H1 (cell line): ENCODE measurements around the gene TMEM178B. TPM values are rescaled to one million over a fixed set of nuclear protein-coding genes. Genes with fewer than 3 reads are reported as not detected.

Experiments used
- CTCF ChIA-PET: fragments of 300-600 bp; sonication (Branson Sonifier 250); formaldehyde crosslinking; loops from one replicate; lab custom pipeline; 2021; ENCODE audit not compliant: partially characterized antibody; lab: Charles Lee
- POLR2A ChIA-PET: fragments of 300-600 bp; sonication (Branson Sonifier 250); formaldehyde crosslinking; loops from one replicate; lab custom pipeline; 2021; ENCODE audit warnings: inconsistent platforms; ENCODE audit not compliant: partially characterized antibody; lab: Charles Lee
- DNase-seq, 2 experiments: peaks; one replicate each; pipeline versions ENCODE4 v3.0.0 to v3.0.0-alpha.2; 2010 to 2022; ENCODE audit warnings: low spot score in 2 of 2, low read depth in 1 of 2, mixed read lengths in 1 of 2
- FAIRE-seq: peaks from 2 replicates; lab custom pipeline; 2011; peaks lifted over from hg19 to GRCh38; lab: Jason Lieb, UNC
- H2AFZ ChIP-seq: 2 replicates; pipeline ENCODE4 v1.8.1; 2012; ENCODE audit warnings: low read length, inconsistent platforms
- H2AK5ac ChIP-seq: 2 replicates; pipeline ENCODE4 v1.6.1; 2013; ENCODE audit warnings: low read depth, low read length
- H2BK120ac ChIP-seq: replicated peaks from 2 replicates; pipeline ENCODE3; 2013; ENCODE audit warnings: low read depth, low read length, inconsistent platforms
- H2BK12ac ChIP-seq: 2 replicates; pipeline ENCODE4 v1.6.1; 2013; ENCODE audit warnings: low read depth, low read length
- H2BK15ac ChIP-seq: 2 replicates; pipeline ENCODE4 v1.6.1; 2013; ENCODE audit warnings: low read length
- H2BK20ac ChIP-seq: 2 replicates; pipeline ENCODE4 v1.6.1; 2013; ENCODE audit warnings: low read length
- H2BK5ac ChIP-seq: 2 replicates; pipeline ENCODE4 v1.6.1; 2013; ENCODE audit warnings: low read depth, low read length
- H3K14ac ChIP-seq: 2 replicates; pipeline ENCODE4 v1.6.1; 2013; ENCODE audit warnings: inconsistent platforms; ENCODE audit not compliant: insufficient read length
- H3K18ac ChIP-seq: 2 replicates; pipeline ENCODE4 v1.6.1; 2013; ENCODE audit warnings: low read length; ENCODE audit errors: extremely low read depth
- H3K23ac ChIP-seq: 2 replicates; pipeline ENCODE4 v1.6.1; 2013; ENCODE audit warnings: inconsistent platforms; ENCODE audit not compliant: insufficient read length
- H3K23me2 ChIP-seq: 2 replicates; pipeline ENCODE4 v1.6.1; 2013; ENCODE audit warnings: low read depth, low read length
- H3K27ac ChIP-seq: 2 replicates; pipeline ENCODE4 v1.6.1; 2011; ENCODE audit warnings: low read depth, low read length, inconsistent platforms
- H3K27me3 ChIP-seq, 4 experiments: replicated peaks in 1 of 4; 1 replicate in 1 of 4; 2 replicates in 3 of 4; pipeline versions ENCODE4 v1.6.1 to v1.8.1; 2011 to 2013; ENCODE audit warnings: low read length in 3 of 4, mild to moderate bottlenecking in 3 of 4, inconsistent platforms in 2 of 4, mixed read lengths in 2 of 4, moderate library complexity in 1 of 4; ENCODE audit not compliant: control insufficient read depth in 3 of 4, insufficient read depth in 3 of 4; ENCODE audit errors: extremely low read depth in 1 of 4
- H3K36me3 ChIP-seq, 4 experiments: 2 replicates each; pipeline versions ENCODE4 v1.6.1 to v1.8.1; 2011 to 2013; ENCODE audit warnings: mild to moderate bottlenecking in 4 of 4, low read length in 3 of 4, moderate library complexity in 2 of 4, control low read depth in 1 of 4, inconsistent platforms in 1 of 4; ENCODE audit not compliant: insufficient read depth in 4 of 4, control insufficient read depth in 2 of 4
- H3K4ac ChIP-seq: replicated peaks from 2 replicates; pipeline ENCODE3; 2013; ENCODE audit warnings: low read length, low read depth, mixed read lengths, inconsistent platforms; ENCODE audit not compliant: insufficient read length
- H3K4me1 ChIP-seq, 4 experiments: replicated peaks in 1 of 4; 1 replicate in 1 of 4; 2 replicates in 3 of 4; pipeline versions ENCODE4 v1.6.1 to v1.8.1; 2011 to 2013; ENCODE audit warnings: low read length in 3 of 4, inconsistent platforms in 2 of 4, mixed read lengths in 1 of 4; ENCODE audit not compliant: insufficient read depth in 4 of 4, control insufficient read depth in 3 of 4
- H3K4me2 ChIP-seq, 2 experiments: 2 replicates each; pipeline versions ENCODE4 v1.6.1 to v1.8.1; 2011 to 2013; ENCODE audit warnings: low read depth in 2 of 2, low read length in 2 of 2, control low read depth in 1 of 2, inconsistent platforms in 1 of 2, mild to moderate bottlenecking in 1 of 2; ENCODE audit not compliant: insufficient read depth in 1 of 2
- H3K4me3 ChIP-seq, 4 experiments: fragments of 200-600, 300-600 bp in 1 of 4; sonication (generic), shearing (Covaris generic), sonication (Bioruptor Twin) in 1 of 4; 2 replicates each; pipeline versions ENCODE4 v1.5.1 to v1.8.1; 2011 to 2016; ENCODE audit warnings: low read length in 4 of 4, low read depth in 3 of 4, control low read depth in 2 of 4, inconsistent platforms in 2 of 4, mild to moderate bottlenecking in 2 of 4, mixed read lengths in 1 of 4, moderate library complexity in 1 of 4; ENCODE audit not compliant: insufficient read depth in 2 of 4; ENCODE audit errors: extremely low read depth in 1 of 4
- H3K56ac ChIP-seq: replicated peaks from 2 replicates; pipeline ENCODE3; 2013; ENCODE audit warnings: low read depth, mild to moderate bottlenecking, mixed read lengths, low read length, inconsistent platforms; ENCODE audit not compliant: insufficient read length
- H3K79me1 ChIP-seq: 2 replicates; pipeline ENCODE4 v1.6.1; 2013; ENCODE audit warnings: low read depth, low read length, control low read depth
- H3K79me2 ChIP-seq, 2 experiments: 2 replicates each; pipeline versions ENCODE4 v1.6.1 to v1.8.1; 2012 to 2013; ENCODE audit warnings: low read length in 2 of 2, mild to moderate bottlenecking in 2 of 2, inconsistent platforms in 1 of 2; ENCODE audit not compliant: insufficient read depth in 2 of 2, control insufficient read depth in 1 of 2
- H3K9ac ChIP-seq, 4 experiments: replicated peaks in 1 of 4; 1 replicate in 1 of 4; 2 replicates in 3 of 4; pipeline versions ENCODE4 v1.6.1 to v1.8.1; 2011 to 2013; ENCODE audit warnings: low read depth in 3 of 4, low read length in 3 of 4, control low read depth in 2 of 4, mild to moderate bottlenecking in 2 of 4, moderate library complexity in 2 of 4, inconsistent platforms in 1 of 4; ENCODE audit errors: extremely low read depth in 1 of 4
- H3K9me3 ChIP-seq, 2 experiments: 2 replicates each; pipeline versions ENCODE4 v1.6.1 to v1.8.1; 2012 to 2013; ENCODE audit warnings: mild to moderate bottlenecking in 2 of 2, moderate library complexity in 2 of 2, control low read depth in 1 of 2, inconsistent platforms in 1 of 2, low read depth in 1 of 2, low read length in 1 of 2, mixed read lengths in 1 of 2; ENCODE audit not compliant: insufficient read depth in 2 of 2
- H4K20me1 ChIP-seq, 2 experiments: replicated peaks in 1 of 2; 2 replicates each; pipeline versions ENCODE3 to v1.8.1; 2011 to 2013; ENCODE audit warnings: inconsistent platforms in 2 of 2, low read length in 2 of 2, mild to moderate bottlenecking in 1 of 2; ENCODE audit not compliant: insufficient read depth in 2 of 2, control insufficient read depth in 1 of 2
- H4K5ac ChIP-seq: 2 replicates; pipeline ENCODE4 v1.6.1; 2013; ENCODE audit warnings: low read length, low read depth, mixed read lengths, inconsistent platforms; ENCODE audit not compliant: insufficient read length
- H4K8ac ChIP-seq: 2 replicates; pipeline ENCODE4 v1.8.0; 2013; ENCODE audit warnings: mild to moderate bottlenecking, moderate library complexity, low read length, inconsistent platforms; ENCODE audit not compliant: insufficient read depth; ENCODE audit errors: extremely low read depth
- H4K91ac ChIP-seq: replicated peaks from 2 replicates; pipeline ENCODE3; 2013; ENCODE audit warnings: low read length, mixed read lengths, inconsistent platforms; ENCODE audit not compliant: insufficient read length
- BCL11A ChIP-seq, 2 experiments: IDR thresholded peaks; one replicate each; pipeline ENCODE4 v1.6.1; 2011; ENCODE audit warnings: low read depth in 2 of 2, low read length in 2 of 2, mild to moderate bottlenecking in 2 of 2
- CEBPB ChIP-seq: IDR thresholded peaks from 2 replicates; pipeline ENCODE4 v1.6.1; 2012; ENCODE audit warnings: low read depth, low read length
- CREB1 ChIP-seq: IDR thresholded peaks from 2 replicates; pipeline ENCODE4 v1.6.1; 2012; ENCODE audit warnings: inconsistent platforms
- EP300 ChIP-seq, 2 experiments: IDR thresholded peaks; 1 replicate in 1 of 2; 2 replicates in 1 of 2; pipeline ENCODE4 v1.6.1; 2011 to 2012; ENCODE audit warnings: low read depth in 2 of 2, low read length in 2 of 2, mild to moderate bottlenecking in 2 of 2, borderline replicate concordance in 1 of 2, inconsistent platforms in 1 of 2, moderate library complexity in 1 of 2
- HDAC2 ChIP-seq, 2 experiments: fragments of 300-600 bp in 1 of 2; sonication (generic) in 1 of 2; IDR thresholded peaks; 2 replicates each; pipeline ENCODE4 v1.6.1; 2011 to 2012; ENCODE audit warnings: low read depth in 2 of 2, low read length in 2 of 2, mild to moderate bottlenecking in 2 of 2, moderate library complexity in 2 of 2, borderline replicate concordance in 1 of 2, inconsistent platforms in 1 of 2
- KDM4A ChIP-seq: IDR thresholded peaks from one replicate; pipeline ENCODE4 v1.7.1; 2012; ENCODE audit warnings: low read depth, mild to moderate bottlenecking, moderate library complexity, low read length, inconsistent platforms; ENCODE audit not compliant: severe bottlenecking
- PHF8 ChIP-seq: fragments of 200-600 bp; sonication (generic); conservative IDR thresholded peaks from 2 replicates; pipeline ENCODE4 v1.7.1; 2012; ENCODE audit warnings: low read depth, mild to moderate bottlenecking, inconsistent platforms, low read length, moderate library complexity
- RBBP5 ChIP-seq: IDR thresholded peaks from 2 replicates; pipeline ENCODE4 v1.7.1; 2012; ENCODE audit warnings: low read depth, mild to moderate bottlenecking, inconsistent platforms, low read length, moderate library complexity, borderline replicate concordance
- SIRT6 ChIP-seq: IDR thresholded peaks from one replicate; pipeline ENCODE4 v1.7.1; 2012; ENCODE audit warnings: low read length, inconsistent platforms
- SP2 ChIP-seq: IDR thresholded peaks from 2 replicates; pipeline ENCODE4 v1.6.1; 2012; ENCODE audit warnings: mild to moderate bottlenecking, low read length, inconsistent platforms
- TCF12 ChIP-seq: IDR thresholded peaks from 2 replicates; pipeline ENCODE4 v1.6.1; 2011; ENCODE audit warnings: low read depth, mild to moderate bottlenecking, low read length
- USF2 ChIP-seq: IDR thresholded peaks from 2 replicates; pipeline ENCODE4 v1.6.1; 2011; ENCODE audit warnings: low read length, improper control_type of control experiment
- YY1 ChIP-seq: IDR thresholded peaks from 2 replicates; pipeline ENCODE4 v1.6.1; 2011; ENCODE audit warnings: low read depth, mild to moderate bottlenecking, low read length
- WGBS, 2 experiments: shearing (Covaris generic) in 1 of 2; methylation state at CpG; one replicate each; pipeline versions ENCODE4 v1.1.6 to v1.1.7; 2013 to 2015; ENCODE audit warnings: low lambda C conversion rate in 2 of 2, mixed read lengths in 2 of 2, inconsistent platforms in 1 of 2, low coverage in 1 of 2, missing lambda C conversion rate in 1 of 2; ENCODE audit not compliant: insufficient replicate concordance in 2 of 2, insufficient coverage in 1 of 2, insufficient read length in 1 of 2; ENCODE audit errors: extremely low coverage in 1 of 2, missing lambda C conversion rate in 1 of 2; 5-methylcytosine and 5-hydroxymethylcytosine counted together
- polyA plus RNA-seq, 7 experiments: library from polyadenylated mRNA; depleted of rRNA in 3 of 7; stranded (reverse) in 5 of 7; unstranded in 2 of 7; fragments of >200 nt in 5 of 7; fragments of 200-250 nt in 2 of 7; gene quantifications; 1 replicate in 5 of 7; 2 replicates in 1 of 7; 4 replicates in 1 of 7; pipeline versions ENCODE4 v1.2.1 to v1.2.3, GENCODE V29; 2011 to 2013; ENCODE audit warnings: missing spikeins in 2 of 7, mixed read lengths in 2 of 7
- total RNA-seq: library from RNA; stranded (reverse); fragmentation: NEBNext Ultra II Directional; extraction: Animal tissue kit (Norgen Biotek cat#: 25700); gene quantifications from 2 replicates; pipeline ENCODE4 v1.2.1, GENCODE V29; 2021

TMEM178B gene
- total and polyA plus RNA-seq, 2 of the 8 experiments (the other 6 are each of a cell fraction or from before 2014, with no cell fraction given), result 5.3 to 18.1 TPM

- Histone ChIP-seq H3K4me3 (no peak overlapping the region), H3K23ac (no peak overlapping the region), H2BK20ac (no peak overlapping the region), H3K9ac (no peak overlapping the region), H3K27me3 (no peaks in the 10 kb centered on the region), H4K5ac (no peak overlapping the region), H3K9me3 (no peaks in the 10 kb centered on the region), H3K27ac (no peak overlapping the region), H2BK120ac (no peak overlapping the region), H3K4me1 (peaks cover 0 to 4% (median under 1%) of the 10 kb centered on the region in 4 experiments; a peak in 2 of 7 replicates), H3K56ac (no peak overlapping the region), H4K20me1 (peaks cover 0 to 2% of the 10 kb centered on the region in 2 experiments), H3K14ac (no peak overlapping the region), H2BK5ac (0 out of 2 replicates have a peak overlapping the region, but pooled peaks have one; percentile 17), H3K79me2 (peaks cover 0 to 15% of the 10 kb centered on the region in 2 experiments; a peak in 3 of 4 replicates), H2BK12ac (no peak overlapping the region), H4K8ac (no peak overlapping the region), H3K4ac (no peak overlapping the region), H3K18ac (no peak overlapping the region), H3K23me2 (peaks cover 4% of the 10 kb centered on the region; the same call in 1 of the 2 replicates), H2AK5ac (no peak overlapping the region; the same call in 1 of the 2 replicates), H2AFZ (no peak overlapping the region), H2BK15ac (peak overlapping the region; percentile 73; the same call in 1 of the 2 replicates), H3K79me1 (no peaks in the 10 kb centered on the region; the same call in 1 of the 2 replicates), H4K91ac (no peak overlapping the region), H3K36me3 (no peaks in the 10 kb centered on the region), H3K4me2 (no peak overlapping the region)
- ChIA-PET CTCF (interaction anchor here (0.6 to 2.1 kb wide), 2 partner anchors 95 to 253 kb away, joined by 4 to 5 read pairs; no protein-coding TSS in a partner anchor), POLR2A (interaction anchor here (1.1 kb wide), 1 partner anchor 24 kb away, joined by 3 read pairs; no protein-coding TSS in a partner anchor)
- no peak for FAIRE-seq
- WGBS, 2 experiments, result 78 to 100% methylated on average over 2 to 5 of the region's 5 CpGs
- DNase-seq, result no peak
- no peak for TF ChIP-seq SP2
- no peak for TF ChIP-seq PHF8
- no peak for TF ChIP-seq RBBP5
- no peak for TF ChIP-seq KDM4A
- TF ChIP-seq SIRT6, result no peak
- no peak for TF ChIP-seq HDAC2 (IDR thresholded peaks at IDR 0.05; ENCODE audit: borderline replicate concordance in 1 of 2, low read depth in 2 of 2, low read length in 2 of 2)
- TF ChIP-seq CREB1, result no peak
- no peak for TF ChIP-seq USF2
- TF ChIP-seq BCL11A (IDR thresholded peaks at IDR 0.05; ENCODE audit: low read depth in 2 of 2, low read length in 2 of 2), result no peak
- TF ChIP-seq EP300 (IDR thresholded peaks at IDR 0.05; ENCODE audit: borderline replicate concordance in 1 of 2, low read depth in 2 of 2, low read length in 2 of 2), result no peak
- TF ChIP-seq CEBPB, result no peak
- TF ChIP-seq TCF12, result no peak
- no peak for TF ChIP-seq YY1
These were observed 52.2 kb downstream of the TMEM178B start for GRCh38 chr7:141126107-141126506.
